GM18868 (cell line): ENCODE results near the gene BIVM.

Experiments used
- ATAC-seq: cut with Tn5 transposase; IDR thresholded peaks from one replicate; pipeline ENCODE4 v1.9.1; 2021; ENCODE audit warnings: mild to moderate bottlenecking, moderate library complexity; ENCODE audit not compliant: unreplicated experiment

Gene BIVM

GRCh38 chr13:102877303-102877702 lies 78.4 kb downstream of the BIVM start:
- no peak for ATAC-seq

GRCh38 chr13:102878481-102878880 lies 79.6 kb downstream of the BIVM start:
- no peak for ATAC-seq

- no peak for ATAC-seq
Observed at GRCh38 chr13:102879793-102880499, 81.0 kb downstream of the BIVM start.

GRCh38 chr13:102881819-102882686 lies 83.1 kb downstream of the BIVM start:
- no peak for ATAC-seq
